Subcutaneous adipose tissue (tissue), 4 donors: ENCODE measurements around the gene SLC10A6. TPM values are rescaled to one million over a fixed set of nuclear protein-coding genes. Genes with fewer than 3 reads are reported as not detected.

Experiments
- CTCF ChIP-seq: fragments of 450-650 bp; IDR thresholded peaks from one replicate; pipeline ENCODE4 v1.5.1; 2016; ENCODE audit warnings: low read depth, mild to moderate bottlenecking, control low read depth, antibody characterized with exemption, moderate library complexity
- total RNA-seq, 4 donors: library from RNA; depleted of rRNA; stranded (reverse); fragments of >200 nt; gene quantifications; one replicate each; pipeline ENCODE4 v1.1.0, GENCODE V29; 2016

Gene SLC10A6
- 10 to 100 TPM in 3 of 4 donors, 1 to 10 TPM in 1; 4.4 to 16.4 (median 13.8) TPM for total RNA-seq

GRCh38 chr4:86848732-86849619, at the start of gene SLC10A6:
Gene SLC10A6, minus strand, starts transcription at chr4:86849384. Its CDS starts 269 bp downstream, at chr4:86849115.
- no peak for TF ChIP-seq CTCF

- no peak for TF ChIP-seq CTCF
Measured at GRCh38 chr4:86898562-86898961, 49.4 kb upstream of the SLC10A6 start.

- no peak for TF ChIP-seq CTCF
Measured at GRCh38 chr4:86896596-86896995, 47.4 kb upstream of the SLC10A6 start.

- TF ChIP-seq CTCF = no peak
Measured at GRCh38 chr4:86895692-86896488, 46.7 kb upstream of the SLC10A6 start.

GRCh38 chr4:86894455-86894854, 45.3 kb upstream of the SLC10A6 start:
- no peak for TF ChIP-seq CTCF

GRCh38 chr4:86893136-86893535, 44.0 kb upstream of the SLC10A6 start:
- no peak for TF ChIP-seq CTCF

GRCh38 chr4:86892636-86892960, 43.4 kb upstream of the SLC10A6 start:
- TF ChIP-seq CTCF = no peak
